MCF 10A (cell line): ENCODE data around the gene TGFB1. TPM values are rescaled to one million over a fixed set of nuclear protein-coding genes. Genes with fewer than 3 reads are reported as not detected.

ENCODE experiments used
- BruUV-seq: library from RNA; stranded (reverse); fragments of 400-500 nt; replicated peaks from 2 replicates; lab custom pipeline; 2021; lab: Mats Ljungman, UMichigan
- CTCF ChIA-PET: fragments of 300-600 bp; sonication (Branson Sonifier 250); formaldehyde crosslinking; extraction: SDS; loops from one replicate; lab custom pipeline; 2021; ENCODE audit warnings: antibody characterized with exemption, inconsistent platforms; lab: Yijun Ruan, JAX
- POLR2A ChIA-PET: fragments of 300-600, 350-650 bp; sonication (Branson Sonifier 250); formaldehyde crosslinking; extraction: SDS; loops from one replicate; lab custom pipeline; 2020; ENCODE audit warnings: antibody characterized with exemption, inconsistent platforms; lab: Yijun Ruan, JAX
- DNase-seq: peaks from one replicate; pipeline ENCODE4 v3.0.0-alpha.2; 2018; ENCODE audit not compliant: unreplicated experiment
- H3K27ac Mint-ChIP-seq: one replicate; pipeline ENCODE4 v1.8.0; 2022; ENCODE audit warnings: mild to moderate bottlenecking, low read depth, mixed read lengths; ENCODE audit not compliant: unreplicated experiment
- H3K27me3 Mint-ChIP-seq: one replicate; pipeline ENCODE4 v1.8.0; 2022; ENCODE audit warnings: mixed read lengths; ENCODE audit not compliant: insufficient read depth, unreplicated experiment
- H3K36me3 Mint-ChIP-seq: one replicate; pipeline ENCODE4 v1.8.0; 2022; ENCODE audit warnings: mild to moderate bottlenecking, moderate library complexity, mixed read lengths; ENCODE audit not compliant: insufficient read depth, unreplicated experiment
- H3K4me1 Mint-ChIP-seq: one replicate; pipeline ENCODE4 v1.8.0; 2022; ENCODE audit warnings: mixed read lengths; ENCODE audit not compliant: insufficient read depth, unreplicated experiment
- H3K4me3 Mint-ChIP-seq: one replicate; pipeline ENCODE4 v1.8.0; 2022; ENCODE audit warnings: mild to moderate bottlenecking, moderate library complexity, mixed read lengths; ENCODE audit not compliant: unreplicated experiment
- H3K9me3 Mint-ChIP-seq: one replicate; pipeline ENCODE4 v1.8.0; 2022; ENCODE audit warnings: mixed read lengths; ENCODE audit not compliant: unreplicated experiment
- CTCF ChIP-seq: fragments of 200-600 bp; IDR thresholded peaks from one replicate; pipeline ENCODE4 v1.8.0; 2022; ENCODE audit warnings: antibody characterized with exemption, mild to moderate bottlenecking; ENCODE audit not compliant: unreplicated experiment
- intact Hi-C: fragments of 100-400 bp; cut with micrococcal nuclease; formaldehyde crosslinking; loops from 2 replicates; pipeline ENCODE4 v1.14.1; 2022
- total RNA-seq: library from RNA; stranded (reverse); gene quantifications from 2 replicates; pipeline ENCODE4 v1.2.3, GENCODE V29; 2022

TGFB1 gene
- total RNA-seq, 1 experiment from 2014 or later: 27.8 TPM

GRCh38 chr19:41367848-41368301, 14.2 kb upstream of the TGFB1 start:
- intact Hi-C loops: no loop called here
- BruUV-seq: no TSS peak
- peak; percentile 46 for DNase-seq
- H3K36me3 Mint-ChIP-seq: peaks cover 7% of the 10 kb centered on the region
- peak overlapping the region; percentile 83 for H3K27ac Mint-ChIP-seq
- H3K4me1 Mint-ChIP-seq: peaks cover 27% of the 10 kb centered on the region
- ChIA-PET POLR2A (interaction anchor here (0.6 to 1.2 kb wide), 10 partner anchors 11 to 651 kb away, joined by 3 to 5 read pairs (median 3); partner anchors contain the start of genes AXL, BCKDHA, COQ8B and HNRNPUL1), CTCF (interaction anchor here (0.6 to 1.9 kb wide), 3 partner anchors 13 to 945 kb away, joined by 3 to 4 read pairs (median 3); no protein-coding TSS in a partner anchor)
- no peaks in the 10 kb centered on the region for H3K27me3 Mint-ChIP-seq
- no peak for TF ChIP-seq CTCF
- no peak overlapping the region for H3K4me3 Mint-ChIP-seq
- no peaks in the 10 kb centered on the region for H3K9me3 Mint-ChIP-seq

GRCh38 chr19:41366089-41366488, 12.4 kb upstream of the TGFB1 start:
- no TSS peak for BruUV-seq
- peak; percentile 9 for TF ChIP-seq CTCF
- H3K27me3 Mint-ChIP-seq: no peaks in the 10 kb centered on the region
- no peak for DNase-seq
- CTCF ChIA-PET: interaction anchor here (0.5 to 4.2 kb wide), 6 partner anchors 12 to 117 kb away, joined by 3 to 34 read pairs (median 4); partner anchors contain the start of gene TGFB1
- peaks cover 22% of the 10 kb centered on the region for H3K4me1 Mint-ChIP-seq
- H3K4me3 Mint-ChIP-seq: peak overlapping the region; percentile 46
- POLR2A ChIA-PET: no interaction called here
- intact Hi-C loops: no loop called here
- peaks cover 6% of the 10 kb centered on the region for H3K36me3 Mint-ChIP-seq
- no peaks in the 10 kb centered on the region for H3K9me3 Mint-ChIP-seq
- H3K27ac Mint-ChIP-seq: peak overlapping the region; percentile 83

GRCh38 chr19:41364524-41365391, 11.0 kb upstream of the TGFB1 start:
- Mint-ChIP-seq H3K27me3 (no peaks in the 10 kb centered on the region), H3K27ac (peak overlapping the region; percentile 100), H3K4me3 (peak overlapping the region; percentile 98), H3K9me3 (no peaks in the 10 kb centered on the region), H3K36me3 (peaks cover 6% of the 10 kb centered on the region), H3K4me1 (peaks cover 21% of the 10 kb centered on the region)
- DNase-seq: no peak
- TF ChIP-seq CTCF: no peak
- POLR2A ChIA-PET: interaction anchor here (0.5 to 3.4 kb wide), 22 partner anchors 11 to 943 kb away, joined by 3 to 41 read pairs (median 5); partner anchors contain the start of genes BCKDHA, CCDC97, DMAC2 and HNRNPUL1
- no TSS peak for BruUV-seq
- CTCF ChIA-PET: interaction anchor here (1.4 to 4.2 kb wide), 4 partner anchors 8 to 102 kb away, joined by 5 to 34 read pairs (median 6); partner anchors contain the start of gene TGFB1
- intact Hi-C loops: loop anchor here (1.0 kb wide), 1 partner anchor 33 kb away; the partner anchor contains the start of genes BCKDHA and EXOSC5
